GM12874 (cell line): ENCODE data around the gene OR2J2.

ENCODE experiments used
- CTCF ChIP-seq: IDR thresholded peaks from 2 replicates; pipeline ENCODE4 v1.5.1; 2011; ENCODE audit warnings: low read depth, mild to moderate bottlenecking, control low read depth, low read length, moderate library complexity; ENCODE audit not compliant: insufficient read depth

OR2J2 gene

GRCh38 chr6:29216528-29216927 is 45.8 kb downstream of the OR2J2 start:
- TF ChIP-seq CTCF: no peak
